H54 (cell line): Measurements from ENCODE around the gene CALR3.
"Not testable (repeated sequence)": the region's sequence is repeated elsewhere in the genome, so short reads cannot be mapped to it uniquely, and the experiment has no call there.

Experiments used
- DNase-seq: peaks from one replicate; pipeline ENCODE4 v3.0.0; 2011; ENCODE audit warnings: low spot score, mixed read lengths; ENCODE audit not compliant: insufficient read length
- FAIRE-seq: peaks from 3 replicates; lab custom pipeline; 2011; peaks lifted over from hg19 to GRCh38; lab: Jason Lieb, UNC
- POLR2A ChIP-seq: IDR thresholded peaks from 2 replicates; pipeline ENCODE4 v1.6.1; 2011; ENCODE audit warnings: low read depth, mild to moderate bottlenecking, low read length

CALR3 gene

GRCh38 chr19:16518483-16519229 lies 22.7 kb upstream of the CALR3 start:
- FAIRE-seq (no peak), DNase-seq (no peak)
- TF ChIP-seq POLR2A = no peak

GRCh38 chr19:16518061-16518460 lies 22.1 kb upstream of the CALR3 start:
- DNase-seq (no peak), FAIRE-seq (no peak)
- no peak for TF ChIP-seq POLR2A

GRCh38 chr19:16516923-16517610 lies 21.1 kb upstream of the CALR3 start:
- TF ChIP-seq POLR2A = no peak
- FAIRE-seq (no peak), DNase-seq (no peak)

- no peak for DNase-seq
- TF ChIP-seq POLR2A = no peak
- no peak for FAIRE-seq
Observed at GRCh38 chr19:16516381-16516780, 20.4 kb upstream of the CALR3 start.

GRCh38 chr19:16514383-16515019 lies 18.5 kb upstream of the CALR3 start:
- FAIRE-seq (no peak), DNase-seq (no peak)
- TF ChIP-seq POLR2A = no peak

GRCh38 chr19:16512611-16513010 lies 16.6 kb upstream of the CALR3 start:
- not testable (repeated sequence) for DNase-seq, FAIRE-seq

- TF ChIP-seq POLR2A = no peak
- FAIRE-seq (no peak), DNase-seq (no peak)
Observed at GRCh38 chr19:16509141-16510061, 13.4 kb upstream of the CALR3 start.

- FAIRE-seq = no peak
- TF ChIP-seq POLR2A = no peak
- DNase-seq = no peak
Observed at GRCh38 chr19:16508546-16508945, 12.6 kb upstream of the CALR3 start.

GRCh38 chr19:16506961-16507360 lies 11.0 kb upstream of the CALR3 start:
- DNase-seq (no peak), FAIRE-seq (no peak)
- no peak for TF ChIP-seq POLR2A

- FAIRE-seq, DNase-seq: not testable (repeated sequence)
Observed at GRCh38 chr19:16506161-16506560, 10.2 kb upstream of the CALR3 start.

- FAIRE-seq (no peak), DNase-seq (no peak)
- TF ChIP-seq POLR2A = no peak
Observed at GRCh38 chr19:16504271-16504670, 8.3 kb upstream of the CALR3 start.

GRCh38 chr19:16497837-16498236 lies 1.9 kb upstream of the CALR3 start:
- no peak for TF ChIP-seq POLR2A
- no peak for FAIRE-seq

GRCh38 chr19:16497042-16497441 lies 1.1 kb upstream of the CALR3 start:
- DNase-seq = no peak
- TF ChIP-seq POLR2A = no peak
- no peak for FAIRE-seq

More at GRCh38 chr19:16497837-16498236, 1.9 kb upstream of the CALR3 start:
- DNase-seq = no peak
